ENCODE measurements around the gene SLC44A3.

DNA sequence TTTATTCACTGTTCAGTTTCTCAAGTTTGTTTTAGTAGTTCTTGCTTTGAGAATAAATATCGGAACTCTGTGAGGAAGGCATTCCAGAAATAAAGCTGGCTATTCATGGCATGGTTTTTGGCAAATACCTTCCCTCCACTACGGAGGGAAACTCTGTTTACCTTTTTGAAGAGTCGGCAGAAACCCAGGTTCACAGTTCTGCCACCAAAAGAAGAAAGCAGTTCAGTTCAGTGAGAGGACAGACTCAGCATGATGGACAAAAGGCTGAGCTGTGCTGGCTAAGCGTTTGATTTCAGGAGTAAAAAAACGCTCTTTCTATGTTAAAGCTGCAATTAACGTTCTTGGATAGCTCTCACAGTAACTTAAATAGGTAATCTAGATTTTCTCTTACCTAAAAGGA lies 64.3 kb downstream of the SLC44A3 start:
- TF ChIP-seq, protein P1, sequence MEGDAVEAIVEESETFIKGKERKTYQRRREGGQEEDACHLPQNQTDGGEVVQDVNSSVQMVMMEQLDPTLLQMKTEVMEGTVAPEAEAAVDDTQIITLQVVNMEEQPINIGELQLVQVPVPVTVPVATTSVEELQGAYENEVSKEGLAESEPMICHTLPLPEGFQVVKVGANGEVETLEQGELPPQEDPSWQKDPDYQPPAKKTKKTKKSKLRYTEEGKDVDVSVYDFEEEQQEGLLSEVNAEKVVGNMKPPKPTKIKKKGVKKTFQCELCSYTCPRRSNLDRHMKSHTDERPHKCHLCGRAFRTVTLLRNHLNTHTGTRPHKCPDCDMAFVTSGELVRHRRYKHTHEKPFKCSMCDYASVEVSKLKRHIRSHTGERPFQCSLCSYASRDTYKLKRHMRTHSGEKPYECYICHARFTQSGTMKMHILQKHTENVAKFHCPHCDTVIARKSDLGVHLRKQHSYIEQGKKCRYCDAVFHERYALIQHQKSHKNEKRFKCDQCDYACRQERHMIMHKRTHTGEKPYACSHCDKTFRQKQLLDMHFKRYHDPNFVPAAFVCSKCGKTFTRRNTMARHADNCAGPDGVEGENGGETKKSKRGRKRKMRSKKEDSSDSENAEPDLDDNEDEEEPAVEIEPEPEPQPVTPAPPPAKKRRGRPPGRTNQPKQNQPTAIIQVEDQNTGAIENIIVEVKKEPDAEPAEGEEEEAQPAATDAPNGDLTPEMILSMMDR (IDR thresholded peaks at IDR 0.05): no peak
- no peak for TF ChIP-seq POLR2A (IDR thresholded peaks at IDR 0.05)
